WERI-Rb-1 (cell line): ENCODE data around the gene STYXL2.

ENCODE experiments used
- DNase-seq: peaks from one replicate; pipeline ENCODE4 v3.0.0-alpha.2; 2020
- H3K27ac ChIP-seq: fragments of 250-450 bp; sonication (Bioruptor Pico); 2 replicates; pipeline ENCODE4 v1.5.1; 2020; ENCODE audit warnings: mild to moderate bottlenecking, moderate library complexity
- H3K27me3 ChIP-seq: fragments of 250-450 bp; sonication (Bioruptor Pico); 2 replicates; pipeline ENCODE4 v1.5.1; 2021; ENCODE audit warnings: mild to moderate bottlenecking, low read depth, moderate library complexity; ENCODE audit not compliant: insufficient read depth, severe bottlenecking
- H3K36me3 ChIP-seq: fragments of 250-450 bp; sonication (Bioruptor Pico); 2 replicates; pipeline ENCODE4 v1.5.1; 2020; ENCODE audit warnings: mild to moderate bottlenecking, moderate library complexity
- H3K4me3 ChIP-seq: 2 replicates; pipeline ENCODE4 v1.5.1; 2011; ENCODE audit warnings: low read depth, mild to moderate bottlenecking, control low read depth, low read length
- H3K9me3 ChIP-seq: fragments of 250-450 bp; sonication (Bioruptor Pico); 2 replicates; pipeline ENCODE4 v1.5.1; 2021; ENCODE audit warnings: mild to moderate bottlenecking, moderate library complexity; ENCODE audit not compliant: severe bottlenecking
- TF ChIP-seq, protein P1 (sequence below): IDR thresholded peaks from 2 replicates; pipeline ENCODE4 v1.5.1; 2011; ENCODE audit warnings: low read depth, mild to moderate bottlenecking, control low read depth, inconsistent platforms, low read length

STYXL2 gene

DNA sequence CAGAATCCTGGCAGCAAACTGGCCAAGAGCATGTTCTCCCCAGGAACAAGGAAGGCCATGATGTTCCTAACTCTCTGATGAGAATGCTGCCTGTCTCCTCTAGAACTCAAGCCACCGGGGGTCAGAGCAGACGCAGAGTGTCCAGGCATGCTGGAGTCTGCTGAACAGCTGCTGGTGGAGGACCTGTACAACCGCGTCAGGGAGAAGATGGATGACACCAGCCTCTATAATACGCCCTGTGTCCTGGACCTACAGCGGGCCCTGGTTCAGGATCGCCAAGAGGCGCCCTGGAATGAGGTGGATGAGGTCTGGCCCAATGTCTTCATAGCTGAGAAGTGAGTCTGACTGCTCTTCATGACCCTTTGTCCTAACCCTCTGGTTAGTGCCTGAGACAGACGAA, 23.4 kb downstream of the STYXL2 start:
- TF ChIP-seq, protein P1, sequence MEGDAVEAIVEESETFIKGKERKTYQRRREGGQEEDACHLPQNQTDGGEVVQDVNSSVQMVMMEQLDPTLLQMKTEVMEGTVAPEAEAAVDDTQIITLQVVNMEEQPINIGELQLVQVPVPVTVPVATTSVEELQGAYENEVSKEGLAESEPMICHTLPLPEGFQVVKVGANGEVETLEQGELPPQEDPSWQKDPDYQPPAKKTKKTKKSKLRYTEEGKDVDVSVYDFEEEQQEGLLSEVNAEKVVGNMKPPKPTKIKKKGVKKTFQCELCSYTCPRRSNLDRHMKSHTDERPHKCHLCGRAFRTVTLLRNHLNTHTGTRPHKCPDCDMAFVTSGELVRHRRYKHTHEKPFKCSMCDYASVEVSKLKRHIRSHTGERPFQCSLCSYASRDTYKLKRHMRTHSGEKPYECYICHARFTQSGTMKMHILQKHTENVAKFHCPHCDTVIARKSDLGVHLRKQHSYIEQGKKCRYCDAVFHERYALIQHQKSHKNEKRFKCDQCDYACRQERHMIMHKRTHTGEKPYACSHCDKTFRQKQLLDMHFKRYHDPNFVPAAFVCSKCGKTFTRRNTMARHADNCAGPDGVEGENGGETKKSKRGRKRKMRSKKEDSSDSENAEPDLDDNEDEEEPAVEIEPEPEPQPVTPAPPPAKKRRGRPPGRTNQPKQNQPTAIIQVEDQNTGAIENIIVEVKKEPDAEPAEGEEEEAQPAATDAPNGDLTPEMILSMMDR, result no peak
- Histone ChIP-seq H3K4me3 (no peak overlapping the region), H3K36me3 (no peaks in the 10 kb centered on the region), H3K27me3 (no peaks in the 10 kb centered on the region), H3K9me3 (no peaks in the 10 kb centered on the region), H3K27ac (no peak overlapping the region)
- no peak for DNase-seq

DNA sequence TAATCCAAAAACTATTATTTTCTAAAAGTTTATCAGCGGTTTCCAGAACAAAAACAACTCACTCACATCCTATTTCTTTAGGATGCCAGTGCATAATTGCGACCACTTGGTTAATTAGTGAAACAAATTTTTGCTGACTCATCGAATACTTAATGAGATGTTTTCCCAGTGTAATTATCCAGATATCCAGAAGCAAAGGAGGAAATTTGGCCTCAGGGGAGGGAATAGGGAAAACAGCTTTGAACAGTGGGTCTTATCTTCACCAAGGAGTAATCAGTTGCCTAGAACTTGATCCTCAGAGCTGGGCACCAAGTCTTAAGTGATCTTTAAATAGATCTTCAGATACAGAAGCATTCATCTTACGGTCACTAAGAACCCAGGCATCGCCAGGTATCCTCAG, 24.3 kb downstream of the STYXL2 start:
- Histone ChIP-seq H3K9me3 (no peaks in the 10 kb centered on the region), H3K27ac (no peak overlapping the region), H3K27me3 (no peaks in the 10 kb centered on the region), H3K36me3 (no peaks in the 10 kb centered on the region), H3K4me3 (no peak overlapping the region)
- no peak for DNase-seq
- TF ChIP-seq, protein P1, result no peak

DNA sequence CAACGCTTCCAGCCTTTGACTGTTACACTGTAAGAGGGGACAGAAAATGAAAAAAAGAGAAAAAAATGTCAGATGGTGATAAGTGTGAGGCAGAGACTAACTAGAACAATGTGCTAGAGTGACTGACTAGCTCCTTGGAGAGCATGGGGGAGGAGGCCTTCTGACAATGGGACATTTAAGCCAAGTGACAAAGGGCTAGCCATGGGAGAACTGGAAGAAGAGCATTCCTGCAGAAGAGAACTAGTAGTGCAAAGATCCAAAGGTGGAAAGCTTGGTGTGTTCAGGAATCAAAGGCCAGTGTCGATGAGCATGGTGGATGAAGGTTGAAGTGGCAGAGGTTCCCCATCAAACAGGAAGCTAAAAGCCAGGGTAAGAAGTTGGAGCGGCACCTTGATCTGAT, 25.8 kb downstream of the STYXL2 start:
- TF ChIP-seq, protein P1, result no peak
- H3K27me3 ChIP-seq, result no peaks in the 10 kb centered on the region
- H3K27ac ChIP-seq, result no peak overlapping the region
- H3K9me3 ChIP-seq, result no peaks in the 10 kb centered on the region
- DNase-seq, result no peak
- H3K4me3 ChIP-seq, result no peak overlapping the region
- H3K36me3 ChIP-seq, result no peaks in the 10 kb centered on the region

DNA sequence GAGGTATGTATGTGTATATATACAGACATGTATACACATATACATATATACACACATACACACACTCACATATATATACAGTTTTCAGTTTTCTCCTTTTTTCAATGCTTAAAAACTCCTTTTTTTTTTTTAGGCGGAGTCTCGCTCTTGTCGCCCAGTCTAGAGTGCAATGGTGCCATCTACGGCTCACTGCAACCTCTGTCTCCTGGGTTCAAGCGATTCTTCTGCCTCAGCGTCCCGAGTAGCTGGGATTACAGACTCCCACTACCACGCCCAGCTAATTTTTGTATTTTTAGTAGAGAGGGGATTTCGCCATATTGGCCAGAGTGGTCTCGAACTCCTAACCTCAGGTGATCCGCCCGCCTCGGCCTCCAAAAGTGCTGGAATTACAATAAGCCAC, 27.0 kb downstream of the STYXL2 start:
- Histone ChIP-seq H3K36me3 (no peaks in the 10 kb centered on the region), H3K9me3 (no peaks in the 10 kb centered on the region), H3K27me3 (no peaks in the 10 kb centered on the region), H3K27ac (no peak overlapping the region), H3K4me3 (no peak overlapping the region)
- DNase-seq, result no peak
- TF ChIP-seq, protein P1, result no peak

DNA sequence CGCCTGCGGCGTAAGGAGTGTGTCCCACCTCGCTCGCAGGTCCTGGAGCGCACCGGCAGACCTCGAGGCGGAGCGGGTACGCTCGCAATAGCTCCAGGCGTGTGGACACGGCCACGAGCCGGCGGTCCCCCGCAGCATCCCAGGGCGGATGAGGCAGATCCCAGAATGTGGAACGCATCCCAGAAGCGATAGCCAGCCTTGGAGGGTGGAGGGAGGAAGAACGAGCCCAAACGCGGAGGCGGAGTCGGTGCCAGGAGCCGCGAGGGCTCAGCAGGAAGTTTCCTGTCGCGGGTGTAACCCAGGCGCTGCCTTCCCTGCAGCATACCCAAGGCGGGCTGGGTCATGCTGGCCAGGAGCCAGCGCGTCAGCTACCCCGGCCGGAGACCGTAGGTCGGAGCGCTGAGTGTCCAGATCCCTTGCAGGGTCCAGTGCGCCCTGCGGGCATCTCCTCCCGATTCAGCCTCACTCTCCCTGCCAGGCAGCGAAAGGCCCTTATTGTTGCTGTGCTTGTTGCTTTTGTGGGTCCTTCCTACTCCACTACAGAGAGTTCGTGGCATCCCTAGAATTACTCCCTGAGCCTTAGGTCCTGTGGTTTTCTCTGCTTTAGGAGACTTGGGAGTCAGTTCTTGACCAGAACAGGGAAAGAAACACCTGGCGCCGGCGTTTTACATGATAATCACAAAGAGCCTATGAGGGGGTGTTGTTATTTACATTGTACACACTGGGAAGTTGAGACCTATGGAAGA, 27.7 kb downstream of the STYXL2 start:
- no peak overlapping the region for H3K27ac ChIP-seq
- TF ChIP-seq, protein P1, result no peak
- H3K36me3 ChIP-seq, result no peaks in the 10 kb centered on the region
- H3K27me3 ChIP-seq, result no peaks in the 10 kb centered on the region
- DNase-seq, result no peak
- H3K4me3 ChIP-seq, result no peak overlapping the region
- no peaks in the 10 kb centered on the region for H3K9me3 ChIP-seq

DNA sequence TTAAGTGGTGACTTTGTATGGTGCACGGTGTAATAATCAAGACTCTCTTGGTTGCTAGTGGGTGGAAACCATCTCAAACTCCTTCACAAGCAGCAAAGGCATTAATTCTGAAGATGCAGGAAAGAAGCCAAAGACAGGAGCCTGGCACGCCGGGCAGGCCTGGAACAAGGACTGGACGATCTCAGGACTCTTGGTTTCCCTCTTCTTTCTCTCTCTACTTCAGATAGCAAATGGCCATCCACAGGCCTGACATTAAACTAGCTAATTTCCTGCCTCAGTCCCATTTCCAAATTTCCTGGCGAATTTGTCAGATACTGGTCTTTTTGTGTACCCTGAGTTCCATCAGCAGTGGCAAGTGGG, 28.2 kb downstream of the STYXL2 start:
- no peak overlapping the region for H3K4me3 ChIP-seq

More for the DNA sequence above, 28.2 kb downstream of the STYXL2 start:
- Histone ChIP-seq H3K27me3 (no peaks in the 10 kb centered on the region), H3K9me3 (no peaks in the 10 kb centered on the region), H3K27ac (no peak overlapping the region), H3K36me3 (no peaks in the 10 kb centered on the region)
- no peak for DNase-seq
- TF ChIP-seq, protein P1, result no peak
